Superior temporal gyrus (tissue), 1 donor: Measurements from ENCODE around the gene TRAPPC14.
"Not testable (repeated sequence)": the region's sequence is repeated elsewhere in the genome, so short reads cannot be mapped to it uniquely, and the experiment has no call there.

ENCODE experiments used
- DNase-seq: peaks from one replicate; pipeline ENCODE4 v3.0.0-alpha.2; 2016; ENCODE audit errors: extremely low spot score

The TRAPPC14 gene

GRCh38 chr7:100154651-100155491 lies 3.7 kb downstream of the TRAPPC14 start:
- DNase-seq = no peak

- DNase-seq = no peak
Observed at GRCh38 chr7:100153708-100154535, 4.6 kb downstream of the TRAPPC14 start.

GRCh38 chr7:100152937-100153666 lies 5.4 kb downstream of the TRAPPC14 start:
- DNase-seq = no peak

- no peak for DNase-seq
Observed at GRCh38 chr7:100152404-100152803, 6.1 kb downstream of the TRAPPC14 start.

GRCh38 chr7:100148559-100149328 lies 9.8 kb downstream of the TRAPPC14 start, which contains the start of gene LAMTOR4:
LAMTOR4 (plus strand) TSS chr7:100148918; CDS start chr7:100148973, 55 bp downstream.
- DNase-seq = peak; percentile 100

- no peak for DNase-seq
Observed at GRCh38 chr7:100148225-100148558, 10.3 kb downstream of the TRAPPC14 start.

GRCh38 chr7:100147278-100147677 lies 11.2 kb downstream of the TRAPPC14 start:
- DNase-seq = no peak

GRCh38 chr7:100146350-100146749 lies 12.2 kb downstream of the TRAPPC14 start:
- not testable (repeated sequence) for DNase-seq

- no peak for DNase-seq
Observed at GRCh38 chr7:100142461-100142860, 16.1 kb downstream of the TRAPPC14 start.

GRCh38 chr7:100141555-100141949 lies 17.0 kb downstream of the TRAPPC14 start:
- DNase-seq = no peak

GRCh38 chr7:100137851-100138760 lies 20.4 kb downstream of the TRAPPC14 start:
- DNase-seq = no peak

- DNase-seq = peak; percentile 52
Observed at GRCh38 chr7:100132697-100133151, 25.8 kb downstream of the TRAPPC14 start.

- no peak for DNase-seq
Observed at GRCh38 chr7:100132126-100132525, 26.4 kb downstream of the TRAPPC14 start.

- peak; percentile 83 for DNase-seq
Observed at GRCh38 chr7:100130608-100131453, 27.7 kb downstream of the TRAPPC14 start.

- not testable (repeated sequence) for DNase-seq
Observed at GRCh38 chr7:100130220-100130607, 28.3 kb downstream of the TRAPPC14 start.

GRCh38 chr7:100128637-100128963 lies 29.9 kb downstream of the TRAPPC14 start:
- DNase-seq = no peak

GRCh38 chr7:100127866-100128636 lies 30.5 kb downstream of the TRAPPC14 start:
- DNase-seq = no peak
